SW480 (cell line): ENCODE measurements around the gene PAX6.
"Not testable (repeated sequence)": the region's sequence is repeated elsewhere in the genome, so short reads cannot be mapped to it uniquely, and the experiment has no call there.

ENCODE experiments used
- DNase-seq: peaks from one replicate; pipeline ENCODE4 v3.0.0-alpha.2; 2016; ENCODE audit warnings: low spot score

PAX6 gene

GRCh38 chr11:31767685-31768084 is 43.4 kb downstream of the PAX6 start:
- no peak for DNase-seq

- DNase-seq = no peak
Measured at GRCh38 chr11:31767066-31767465, 44.1 kb downstream of the PAX6 start.

- no peak for DNase-seq
Measured at GRCh38 chr11:31764766-31765165, 46.4 kb downstream of the PAX6 start.

- DNase-seq = no peak
Measured at GRCh38 chr11:31764261-31764660, 46.9 kb downstream of the PAX6 start.

- no peak for DNase-seq
Measured at GRCh38 chr11:31763296-31763695, 47.8 kb downstream of the PAX6 start.

- DNase-seq = no peak
Measured at GRCh38 chr11:31761636-31762035, 49.5 kb downstream of the PAX6 start.

- no peak for DNase-seq
Measured at GRCh38 chr11:31757260-31757835, 53.8 kb downstream of the PAX6 start.

- DNase-seq = no peak
Measured at GRCh38 chr11:31747581-31747980, 63.5 kb downstream of the PAX6 start.

GRCh38 chr11:31740731-31741368 is 70.3 kb downstream of the PAX6 start:
- not testable (repeated sequence) for DNase-seq

- DNase-seq = no peak
Measured at GRCh38 chr11:31740131-31740530, 71.0 kb downstream of the PAX6 start.
